ENCODE results near the gene CMC2. TPM values are rescaled to one million over a fixed set of nuclear protein-coding genes. Genes with fewer than 3 reads are reported as not detected.

CMC2 gene
- total and polyA plus RNA-seq, 2 of the 13 experiments (the other 11 are each of a cell fraction or from before 2014, with no cell fraction given) = 116 to 129 TPM

GRCh38 chr16:80997139-80997798 is 9.4 kb downstream of the CMC2 start (continued):
- TF ChIP-seq HMGXB4 (CRISPR knock-in tag; IDR thresholded peaks at IDR 0.05; ENCODE audit: borderline replicate concordance in 1 of 2, low read depth in 1 of 2) (0 out of 4 replicates have a peak, but pooled peaks of 1 of the 2 experiments have one; percentile 23), ISX (CRISPR knock-in tag; conservative IDR thresholded peaks at IDR 0.05) (no peak), NAIF1 (CRISPR knock-in tag; IDR thresholded peaks at IDR 0.05; ENCODE audit: borderline replicate concordance) (no peak), ZNF570 (CRISPR knock-in tag; IDR thresholded peaks at IDR 0.05; ENCODE audit: borderline replicate concordance) (no peak), ZNF383 (CRISPR knock-in tag; IDR thresholded peaks at IDR 0.05; ENCODE audit: borderline replicate concordance) (no peak), STAT6 (CRISPR knock-in tag; IDR thresholded peaks at IDR 0.05; ENCODE audit: borderline replicate concordance) (0 out of 2 replicates have a peak, but pooled peaks have one; percentile 48), RARG (CRISPR knock-in tag; IDR thresholded peaks at IDR 0.05; ENCODE audit: low read depth) (0 out of 2 replicates have a peak, but pooled peaks have one; percentile 52), FOXP1 (IDR thresholded peaks at IDR 0.05) (no peak), FOXP1 (CRISPR knock-in tag; IDR thresholded peaks at IDR 0.05) (peak; percentile 67), ARID2 (CRISPR knock-in tag; IDR thresholded peaks at IDR 0.05; ENCODE audit: borderline replicate concordance) (no peak), GLI4 (CRISPR knock-in tag; IDR thresholded peaks at IDR 0.05; ENCODE audit: borderline replicate concordance) (no peak), ZNF713 (CRISPR knock-in tag; IDR thresholded peaks at IDR 0.05) (no peak), ERF (CRISPR knock-in tag; IDR thresholded peaks at IDR 0.05) (peak; percentile 14; the same call in 1 of the 2 replicates), NR2F2 (IDR thresholded peaks at IDR 0.05; ENCODE audit: borderline replicate concordance, low read depth) (0 out of 2 replicates have a peak, but pooled peaks have one; percentile 34), ZNF329 (CRISPR knock-in tag; IDR thresholded peaks at IDR 0.05; ENCODE audit: low read depth) (no peak), RAD21 (CRISPR knock-in tag; IDR thresholded peaks at IDR 0.05) (no peak), IRF2 (CRISPR knock-in tag; IDR thresholded peaks at IDR 0.05) (peak; percentile 42; the same call in 1 of the 2 replicates), SRF (IDR thresholded peaks at IDR 0.05; ENCODE audit: low read depth, low read length) (no peak), HBP1 (CRISPR knock-in tag; IDR thresholded peaks at IDR 0.05; ENCODE audit: low read depth) (no peak), SIN3A (IDR thresholded peaks at IDR 0.05; ENCODE audit: borderline replicate concordance, low read depth, low read length) (no peak), ZNF639 (CRISPR knock-in tag; conservative IDR thresholded peaks at IDR 0.05) (no peak), DDIT3 (CRISPR knock-in tag; IDR thresholded peaks at IDR 0.05) (no peak), GATAD1 (CRISPR knock-in tag; IDR thresholded peaks at IDR 0.05) (0 out of 2 replicates have a peak, but pooled peaks have one; percentile 26)
